ENCODE measurements around the gene KRTAP10-12. TPM values are rescaled to one million over a fixed set of nuclear protein-coding genes. Genes with fewer than 3 reads are reported as not detected.

KRTAP10-12 gene
- total RNA-seq, 1 experiment from 2014 or later, result not detected

DNA sequence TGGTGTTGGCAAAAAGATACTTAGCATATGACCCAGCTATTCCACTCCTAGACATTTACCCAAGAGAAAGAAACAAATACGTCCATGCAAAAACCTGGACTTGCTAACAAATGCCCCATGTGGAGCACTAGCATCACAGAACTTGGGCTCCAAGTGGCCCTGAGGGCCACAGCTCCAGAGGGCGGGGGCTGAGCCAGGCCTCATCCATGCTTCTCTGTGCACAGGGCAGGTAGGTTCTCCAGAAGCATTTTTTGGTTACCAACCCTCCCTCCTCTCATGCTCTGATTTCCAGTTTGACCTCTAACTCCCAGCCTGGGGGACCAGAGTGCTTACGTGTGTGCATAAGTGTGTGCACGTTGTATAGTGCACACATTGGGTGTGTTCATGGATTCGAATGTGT, 32.3 kb upstream of the KRTAP10-12 start:
- DNase-seq (ENCODE audit: unreplicated experiment), result no peak
- Mint-ChIP-seq H3K36me3 (ENCODE audit: insufficient read depth, unreplicated experiment) (no peaks in the 10 kb centered on the region), H3K27me3 (ENCODE audit: insufficient read depth, unreplicated experiment) (peaks cover 54% of the 10 kb centered on the region), H3K27ac (ENCODE audit: low read depth, unreplicated experiment) (no peak overlapping the region), H3K4me3 (ENCODE audit: unreplicated experiment) (no peak overlapping the region), H3K4me1 (ENCODE audit: insufficient read depth, unreplicated experiment) (peaks cover 14% of the 10 kb centered on the region), H3K9me3 (ENCODE audit: unreplicated experiment) (peaks cover 8% of the 10 kb centered on the region)
- intact Hi-C loops (cut with micrococcal nuclease), result no loop called here
- TF ChIP-seq, protein P1, sequence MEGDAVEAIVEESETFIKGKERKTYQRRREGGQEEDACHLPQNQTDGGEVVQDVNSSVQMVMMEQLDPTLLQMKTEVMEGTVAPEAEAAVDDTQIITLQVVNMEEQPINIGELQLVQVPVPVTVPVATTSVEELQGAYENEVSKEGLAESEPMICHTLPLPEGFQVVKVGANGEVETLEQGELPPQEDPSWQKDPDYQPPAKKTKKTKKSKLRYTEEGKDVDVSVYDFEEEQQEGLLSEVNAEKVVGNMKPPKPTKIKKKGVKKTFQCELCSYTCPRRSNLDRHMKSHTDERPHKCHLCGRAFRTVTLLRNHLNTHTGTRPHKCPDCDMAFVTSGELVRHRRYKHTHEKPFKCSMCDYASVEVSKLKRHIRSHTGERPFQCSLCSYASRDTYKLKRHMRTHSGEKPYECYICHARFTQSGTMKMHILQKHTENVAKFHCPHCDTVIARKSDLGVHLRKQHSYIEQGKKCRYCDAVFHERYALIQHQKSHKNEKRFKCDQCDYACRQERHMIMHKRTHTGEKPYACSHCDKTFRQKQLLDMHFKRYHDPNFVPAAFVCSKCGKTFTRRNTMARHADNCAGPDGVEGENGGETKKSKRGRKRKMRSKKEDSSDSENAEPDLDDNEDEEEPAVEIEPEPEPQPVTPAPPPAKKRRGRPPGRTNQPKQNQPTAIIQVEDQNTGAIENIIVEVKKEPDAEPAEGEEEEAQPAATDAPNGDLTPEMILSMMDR (IDR thresholded peaks at IDR 0.05; ENCODE audit: unreplicated experiment), result no peak
- BruUV-seq (replicated peaks), result no TSS peak
- ChIA-PET CTCF (no interaction called here), POLR2A (no interaction called here)

DNA sequence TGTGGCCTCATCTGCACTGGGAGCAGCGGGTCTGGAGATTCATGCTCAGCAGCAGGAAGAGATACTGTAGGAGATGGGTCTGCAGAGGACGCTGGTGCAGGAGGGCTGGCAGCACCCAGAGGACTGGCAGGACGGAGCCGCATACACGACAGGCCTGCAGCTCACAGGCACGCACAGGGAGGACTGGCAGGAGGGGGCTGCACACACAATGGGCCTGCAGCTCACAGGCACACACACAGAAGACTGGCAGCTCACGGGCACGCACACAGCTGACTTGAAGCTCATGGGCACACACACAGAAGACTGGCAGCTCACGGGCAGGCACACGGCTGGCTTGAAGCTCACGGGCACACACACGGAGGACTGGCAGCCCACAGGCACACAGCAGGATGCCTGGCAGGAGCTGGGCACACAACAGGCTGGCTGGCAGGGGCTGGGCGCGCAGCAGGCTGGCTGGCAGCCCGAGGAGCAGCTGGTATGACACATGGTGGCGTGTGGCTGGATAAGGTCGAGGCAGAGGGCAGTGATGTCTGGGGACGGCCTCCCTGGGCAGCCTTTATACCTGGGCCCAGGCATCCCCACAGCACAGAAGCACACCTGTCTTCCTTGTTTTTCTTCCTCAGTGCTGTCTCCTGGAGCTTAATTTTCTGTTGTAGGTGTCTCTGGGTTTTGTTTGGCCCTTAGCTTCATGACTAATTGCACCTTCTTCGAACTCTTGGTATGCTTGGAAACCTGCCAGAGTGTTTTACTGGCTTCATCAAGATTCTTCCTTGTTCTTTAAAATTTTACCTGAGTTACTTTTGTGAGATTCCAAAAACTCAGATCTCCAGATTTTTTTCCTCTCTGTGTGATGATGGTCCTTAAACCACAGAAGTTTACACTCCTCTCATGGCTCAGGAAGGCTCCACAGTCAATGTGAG, 30.3 kb upstream of the KRTAP10-12 start, which contains the start of gene KRTAP12-2:
TSS of gene KRTAP12-2 (minus strand) at position 527 of the 920 bp plus-strand sequence. CDS start at position 486, 41 bp downstream.
- CTCF ChIA-PET, result interaction anchor here (0.6 to 1.0 kb wide), 4 partner anchors 47 to 156 kb away, joined by 3 to 4 read pairs (median 3); partner anchors contain the start of gene UBE2G2
- intact Hi-C loops (cut with micrococcal nuclease), result no loop called here

DNA sequence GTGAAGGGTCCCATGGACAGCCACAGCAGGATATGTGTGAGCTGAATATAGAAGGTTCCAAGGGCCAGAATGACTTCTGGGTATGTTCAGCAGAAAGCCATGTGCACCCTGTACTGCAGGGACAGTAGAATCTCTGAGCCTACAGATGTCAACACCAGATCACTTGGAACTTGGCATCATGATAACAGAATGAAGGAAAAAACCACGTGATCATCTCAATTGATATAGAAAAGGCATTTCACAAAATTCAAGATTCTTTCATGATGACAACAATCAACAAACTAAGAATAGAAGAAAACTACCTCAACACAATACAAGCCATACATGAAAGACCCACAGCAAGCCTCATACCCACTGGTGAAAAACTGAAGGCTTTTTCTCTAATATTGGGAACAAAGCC, 29.4 kb upstream of the KRTAP10-12 start:
- peaks cover 14% of the 10 kb centered on the region for H3K4me1 Mint-ChIP-seq (ENCODE audit: insufficient read depth, unreplicated experiment)
- DNase-seq (ENCODE audit: unreplicated experiment), result no peak
- H3K4me3 Mint-ChIP-seq (ENCODE audit: unreplicated experiment), result no peak overlapping the region
- no peaks in the 10 kb centered on the region for H3K36me3 Mint-ChIP-seq (ENCODE audit: insufficient read depth, unreplicated experiment)
- no TSS peak for BruUV-seq (replicated peaks)
- POLR2A ChIA-PET, result interaction anchor here (1.4 kb wide), 1 partner anchor 187 kb away, joined by 4 read pairs; no protein-coding TSS in a partner anchor
- TF ChIP-seq, protein P1 (IDR thresholded peaks at IDR 0.05; ENCODE audit: unreplicated experiment), result no peak
- peaks cover 9% of the 10 kb centered on the region for H3K9me3 Mint-ChIP-seq (ENCODE audit: unreplicated experiment)
- CTCF ChIA-PET, result interaction anchor here (0.6 kb wide), 1 partner anchor 48 kb away, joined by 3 read pairs; no protein-coding TSS in a partner anchor
- no peak overlapping the region for H3K27ac Mint-ChIP-seq (ENCODE audit: low read depth, unreplicated experiment)
- H3K27me3 Mint-ChIP-seq (ENCODE audit: insufficient read depth, unreplicated experiment), result peaks cover 40% of the 10 kb centered on the region
- intact Hi-C loops (cut with micrococcal nuclease), result no loop called here

More for the DNA sequence above, 30.3 kb upstream of the KRTAP10-12 start, which contains the start of gene KRTAP12-2:
- Mint-ChIP-seq H3K36me3 (ENCODE audit: insufficient read depth, unreplicated experiment) (no peaks in the 10 kb centered on the region), H3K27ac (ENCODE audit: low read depth, unreplicated experiment) (no peak within 1 kb of the TSS), H3K4me3 (ENCODE audit: unreplicated experiment) (no peak within 1 kb of the TSS), H3K4me1 (ENCODE audit: insufficient read depth, unreplicated experiment) (peaks cover 14% of the 10 kb centered on the region), H3K9me3 (ENCODE audit: unreplicated experiment) (peaks cover 8% of the 10 kb centered on the region), H3K27me3 (ENCODE audit: insufficient read depth, unreplicated experiment) (peaks cover 49% of the 10 kb centered on the region)
- TF ChIP-seq, protein P1 (IDR thresholded peaks at IDR 0.05; ENCODE audit: unreplicated experiment), result no peak
- BruUV-seq (replicated peaks), result no TSS peak
- peak; percentile 72 for DNase-seq (ENCODE audit: unreplicated experiment)
- POLR2A ChIA-PET, result interaction anchor here (0.6 to 1.4 kb wide), 3 partner anchors 16 to 463 kb away, joined by 3 to 4 read pairs (median 4); no protein-coding TSS in a partner anchor

Measured in MCF 10A (cell line).